Measurements from ENCODE around the gene SHC3. TPM values are rescaled to one million over a fixed set of nuclear protein-coding genes. Genes with fewer than 3 reads are reported as not detected.

The SHC3 gene
- total RNA-seq, 1 donor from 2014 or later = 0.85 TPM

GRCh38 chr9:89191004-89191403 is 12.4 kb upstream of the SHC3 start:
- Histone ChIP-seq H3K36me3 (no peaks in the 10 kb centered on the region), H3K4me3 (no peak overlapping the region), H3K9me3 (peaks cover 0 to 5% of the 10 kb centered on the region in 2 donors), H3K27ac (no peak overlapping the region), H3K4me1 (no peaks in the 10 kb centered on the region), H3K27me3 (no peaks in the 10 kb centered on the region)
- no peak for DNase-seq (ENCODE audit: low spot score in 2 of 2)
- no peak for TF ChIP-seq CTCF (IDR thresholded peaks at IDR 0.05)
- intact Hi-C loops (cut with DNase I) = no loop called here

- Histone ChIP-seq H3K27ac (no peak overlapping the region), H3K4me1 (no peaks in the 10 kb centered on the region), H3K9me3 (peaks cover 0 to 5% of the 10 kb centered on the region in 2 donors), H3K27me3 (no peaks in the 10 kb centered on the region), H3K36me3 (no peaks in the 10 kb centered on the region), H3K4me3 (no peak overlapping the region)
- no peak for TF ChIP-seq CTCF (IDR thresholded peaks at IDR 0.05)
- intact Hi-C loops (cut with DNase I) = no loop called here
- no peak for DNase-seq (ENCODE audit: low spot score in 2 of 2)
Measured at GRCh38 chr9:89189215-89189614, 10.6 kb upstream of the SHC3 start.

- no peak for DNase-seq (ENCODE audit: low spot score in 2 of 2)
- H3K27ac ChIP-seq = no peak overlapping the region
- intact Hi-C loops (cut with DNase I) = no loop called here
- H3K4me3 ChIP-seq = no peak overlapping the region
- H3K9me3 ChIP-seq = peaks cover 0 to 5% of the 10 kb centered on the region in 2 donors
- H3K36me3 ChIP-seq = no peaks in the 10 kb centered on the region
- H3K27me3 ChIP-seq = no peaks in the 10 kb centered on the region
- H3K4me1 ChIP-seq = no peaks in the 10 kb centered on the region
- TF ChIP-seq CTCF (IDR thresholded peaks at IDR 0.05) = no peak
Measured at GRCh38 chr9:89187950-89188349, 9.3 kb upstream of the SHC3 start.

GRCh38 chr9:89187541-89187940 is 8.9 kb upstream of the SHC3 start:
- H3K4me1 ChIP-seq = no peaks in the 10 kb centered on the region
- H3K27me3 ChIP-seq = no peaks in the 10 kb centered on the region
- H3K36me3 ChIP-seq = no peaks in the 10 kb centered on the region
- intact Hi-C loops (cut with DNase I) = no loop called here
- H3K9me3 ChIP-seq = peaks cover 0 to 4% of the 10 kb centered on the region in 2 donors
- H3K27ac ChIP-seq = no peak overlapping the region
- no peak overlapping the region for H3K4me3 ChIP-seq
- no peak for DNase-seq (ENCODE audit: low spot score in 2 of 2)
- TF ChIP-seq CTCF (IDR thresholded peaks at IDR 0.05) = no peak

- Histone ChIP-seq H3K4me1 (no peaks in the 10 kb centered on the region), H3K27me3 (no peaks in the 10 kb centered on the region), H3K27ac (no peak overlapping the region), H3K4me3 (no peak overlapping the region), H3K36me3 (no peaks in the 10 kb centered on the region), H3K9me3 (no peaks in the 10 kb centered on the region)
- TF ChIP-seq CTCF (IDR thresholded peaks at IDR 0.05) = no peak
- no peak for DNase-seq (ENCODE audit: low spot score in 2 of 2)
- intact Hi-C loops (cut with DNase I) = no loop called here
Measured at GRCh38 chr9:89186960-89187359, 8.3 kb upstream of the SHC3 start.

- H3K27ac ChIP-seq = no peak overlapping the region
- H3K27me3 ChIP-seq = no peaks in the 10 kb centered on the region
- H3K4me1 ChIP-seq = no peaks in the 10 kb centered on the region
- no peak overlapping the region for H3K4me3 ChIP-seq
- no peak for DNase-seq (ENCODE audit: low spot score in 2 of 2)
- H3K9me3 ChIP-seq = no peaks in the 10 kb centered on the region
- intact Hi-C loops (cut with DNase I) = no loop called here
- TF ChIP-seq CTCF (IDR thresholded peaks at IDR 0.05) = no peak
- H3K36me3 ChIP-seq = no peaks in the 10 kb centered on the region
Measured at GRCh38 chr9:89185980-89186379, 7.4 kb upstream of the SHC3 start.

Measured in ascending aorta (tissue), 2 donors.